Activated T-helper 2 cell treated with anti-CD3 and anti-CD28 coated beads, Interferon-gamma antibody, Interleukin-2, Interleukin-4, amounts not matched to agents 10 μg/mL and 5 μg/mL and 100 μg/mL, durations not matched to agents 14 hours and 24 hours and 36 hours (primary cell): ENCODE measurements around the gene TTC28. TPM values are rescaled to one million over a fixed set of nuclear protein-coding genes. Genes with fewer than 3 reads are reported as not detected.
"Not testable (repeated sequence)": the region's sequence is repeated elsewhere in the genome, so short reads cannot be mapped to it uniquely, and the experiment has no call there.

ENCODE experiments used
- DNase-seq: peaks from one replicate; pipeline ENCODE4 v3.0.0; 2021; ENCODE audit warnings: low spot score
- H3K27ac Mint-ChIP-seq: one replicate; pipeline ENCODE4 v1.8.0; 2021; ENCODE audit warnings: mixed read lengths
- H3K27me3 Mint-ChIP-seq: one replicate; pipeline ENCODE4 v1.8.0; 2021; ENCODE audit warnings: low read depth, mixed read lengths
- H3K36me3 Mint-ChIP-seq: one replicate; pipeline ENCODE4 v1.8.0; 2021; ENCODE audit warnings: low read depth, mixed read lengths
- H3K4me1 Mint-ChIP-seq: one replicate; pipeline ENCODE4 v1.8.0; 2021; ENCODE audit warnings: low read depth, mixed read lengths
- H3K4me3 Mint-ChIP-seq: one replicate; pipeline ENCODE4 v1.8.0; 2021; ENCODE audit warnings: low read depth, mild to moderate bottlenecking, moderate library complexity, mixed read lengths
- H3K9me3 Mint-ChIP-seq: one replicate; pipeline ENCODE4 v1.8.0; 2021; ENCODE audit warnings: mixed read lengths
- intact Hi-C: fragments of 100-400 bp; cut with micrococcal nuclease; formaldehyde crosslinking; loops from one replicate; pipeline ENCODE4 v1.15.1; 2023
- total RNA-seq: library from RNA; stranded (reverse); gene quantifications from 2 replicates; pipeline ENCODE4 v1.2.3, GENCODE V29; 2022

TTC28 gene
- total RNA-seq, 1 donor from 2014 or later: 0.82 TPM

DNA sequence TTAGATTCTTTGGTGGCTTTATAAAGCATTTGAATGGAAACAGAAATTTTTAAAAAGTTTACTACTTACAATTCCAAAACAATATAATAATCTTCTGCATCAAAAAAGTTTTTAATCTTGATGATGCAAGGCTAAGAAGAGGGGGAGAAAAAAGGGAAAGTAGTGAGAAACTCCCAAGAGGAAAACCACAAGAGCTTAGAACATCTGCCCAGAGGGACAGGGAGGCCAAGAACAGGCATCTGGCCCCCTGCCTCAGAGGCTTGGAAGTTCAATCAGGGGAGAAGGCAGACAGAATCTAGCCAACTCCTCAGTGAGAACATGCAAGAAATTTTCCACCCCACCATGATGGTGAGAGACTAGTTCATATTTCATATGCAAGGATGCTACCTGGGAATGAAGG, 23.8 kb upstream of the TTC28 start:
- H3K27ac Mint-ChIP-seq: no peak overlapping the region
- intact Hi-C loops: no loop called here
- no peak for DNase-seq
- H3K36me3 Mint-ChIP-seq: peaks cover 57% of the 10 kb centered on the region
- H3K27me3 Mint-ChIP-seq: no peaks in the 10 kb centered on the region
- H3K4me3 Mint-ChIP-seq: no peak overlapping the region
- H3K4me1 Mint-ChIP-seq: no peaks in the 10 kb centered on the region
- no peaks in the 10 kb centered on the region for H3K9me3 Mint-ChIP-seq

DNA sequence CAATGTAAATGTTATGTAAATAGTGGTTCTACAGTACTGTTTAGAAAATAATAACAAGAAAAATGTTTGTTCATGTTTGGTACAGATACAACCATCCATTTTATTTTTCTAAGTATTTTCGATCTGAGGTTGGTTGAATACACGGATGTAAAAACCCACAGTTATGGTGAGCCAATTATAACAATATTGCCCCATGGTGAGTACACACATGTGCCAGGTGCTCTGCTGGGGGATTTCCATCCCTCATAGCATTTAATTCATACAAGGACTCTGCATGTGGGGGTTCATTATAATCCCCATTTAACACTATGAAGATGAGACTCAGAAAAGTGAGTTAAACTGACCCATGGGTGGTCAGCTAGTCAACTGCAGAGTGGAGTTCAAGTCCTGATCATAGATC, 23.3 kb upstream of the TTC28 start:
- no peak overlapping the region for H3K4me3 Mint-ChIP-seq
- no peaks in the 10 kb centered on the region for H3K9me3 Mint-ChIP-seq
- H3K4me1 Mint-ChIP-seq: no peaks in the 10 kb centered on the region
- no peak for DNase-seq
- intact Hi-C loops: no loop called here
- no peaks in the 10 kb centered on the region for H3K27me3 Mint-ChIP-seq
- H3K27ac Mint-ChIP-seq: no peak overlapping the region
- peaks cover 56% of the 10 kb centered on the region for H3K36me3 Mint-ChIP-seq

DNA sequence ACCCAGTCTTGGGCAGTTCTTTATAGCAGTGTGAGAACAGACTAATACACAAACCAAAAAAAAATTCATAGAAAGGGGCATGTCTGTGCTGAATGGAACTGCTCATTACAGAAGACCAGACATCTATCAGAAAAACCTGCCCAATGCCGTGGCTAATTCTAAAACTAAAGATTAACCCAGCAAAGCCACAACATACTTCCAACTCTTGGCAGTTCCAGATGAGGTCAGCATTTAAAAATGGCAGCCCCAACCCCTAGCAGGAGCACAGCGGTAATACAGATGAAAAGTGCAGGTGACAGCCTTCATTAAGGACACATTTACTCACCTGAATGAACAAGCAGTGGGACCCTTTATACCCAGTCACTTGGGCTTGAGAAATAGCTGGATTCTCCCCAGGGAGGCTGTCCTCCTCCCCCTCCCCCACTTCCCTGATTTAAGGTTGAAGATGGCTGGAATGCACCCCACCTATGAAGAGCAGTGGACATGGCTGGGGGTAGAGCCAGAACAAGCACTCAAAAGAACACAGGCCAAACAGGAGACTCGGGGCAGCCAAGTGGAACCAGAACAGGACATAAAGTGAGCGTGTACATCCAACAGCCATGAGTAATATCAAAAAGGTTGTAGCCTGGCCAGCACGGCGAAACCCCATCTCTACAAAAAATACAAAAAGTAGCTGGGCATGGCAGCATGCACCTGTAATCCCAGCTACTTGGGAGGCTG, 13.6 kb upstream of the TTC28 start:
- H3K27ac Mint-ChIP-seq, H3K9me3 Mint-ChIP-seq, DNase-seq, H3K27me3 Mint-ChIP-seq, H3K4me1 Mint-ChIP-seq, intact Hi-C loops, H3K4me3 Mint-ChIP-seq: not testable (repeated sequence)
- peaks cover 53% of the 10 kb centered on the region for H3K36me3 Mint-ChIP-seq

DNA sequence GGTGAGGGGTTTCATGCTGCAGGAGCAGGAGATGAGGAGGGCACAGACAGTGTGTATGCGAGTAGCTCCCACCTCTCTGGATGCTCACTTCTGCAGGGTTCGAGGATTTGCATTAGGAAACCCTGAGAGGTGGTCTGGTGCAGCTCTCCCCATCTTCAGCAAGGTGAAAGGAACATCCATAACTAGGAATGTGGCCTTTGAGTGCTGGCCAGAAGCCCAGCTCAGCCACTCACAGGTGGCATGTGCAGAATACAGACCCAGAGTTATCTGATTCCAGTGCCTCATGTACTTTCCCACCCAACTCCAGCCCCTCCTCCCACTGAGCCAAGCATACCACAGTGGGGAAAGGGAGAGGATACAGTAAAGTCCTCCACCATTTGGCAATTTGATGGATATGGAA, 10.2 kb upstream of the TTC28 start:
- peaks cover 49% of the 10 kb centered on the region for H3K36me3 Mint-ChIP-seq
- H3K4me3 Mint-ChIP-seq, H3K4me1 Mint-ChIP-seq, H3K9me3 Mint-ChIP-seq, intact Hi-C loops, DNase-seq, H3K27ac Mint-ChIP-seq, H3K27me3 Mint-ChIP-seq: not testable (repeated sequence)

DNA sequence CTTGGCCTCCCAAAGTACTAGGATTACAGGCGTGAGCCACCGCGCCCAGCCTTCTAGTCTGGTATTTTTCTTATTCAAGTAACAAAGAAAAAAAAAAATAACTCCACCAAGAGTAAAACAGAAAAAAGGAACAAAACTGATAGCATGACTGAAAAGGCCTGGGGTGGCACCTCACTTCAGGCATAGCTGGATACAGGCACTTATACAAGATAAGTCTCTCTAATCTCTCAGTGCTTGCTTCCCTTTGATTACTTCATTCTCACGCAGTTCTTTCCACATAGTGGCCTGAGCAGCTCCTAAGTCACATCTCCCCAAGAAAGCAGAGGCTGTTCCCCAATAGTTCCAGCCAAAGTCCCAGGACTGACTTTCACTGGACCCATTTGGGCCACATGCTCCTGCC, 3.3 kb upstream of the TTC28 start:
- intact Hi-C loops, DNase-seq, H3K27ac Mint-ChIP-seq, H3K4me3 Mint-ChIP-seq, H3K9me3 Mint-ChIP-seq, H3K4me1 Mint-ChIP-seq: not testable (repeated sequence)
- Mint-ChIP-seq H3K36me3 (peaks cover 12% of the 10 kb centered on the region), H3K27me3 (peaks cover 41% of the 10 kb centered on the region)

DNA sequence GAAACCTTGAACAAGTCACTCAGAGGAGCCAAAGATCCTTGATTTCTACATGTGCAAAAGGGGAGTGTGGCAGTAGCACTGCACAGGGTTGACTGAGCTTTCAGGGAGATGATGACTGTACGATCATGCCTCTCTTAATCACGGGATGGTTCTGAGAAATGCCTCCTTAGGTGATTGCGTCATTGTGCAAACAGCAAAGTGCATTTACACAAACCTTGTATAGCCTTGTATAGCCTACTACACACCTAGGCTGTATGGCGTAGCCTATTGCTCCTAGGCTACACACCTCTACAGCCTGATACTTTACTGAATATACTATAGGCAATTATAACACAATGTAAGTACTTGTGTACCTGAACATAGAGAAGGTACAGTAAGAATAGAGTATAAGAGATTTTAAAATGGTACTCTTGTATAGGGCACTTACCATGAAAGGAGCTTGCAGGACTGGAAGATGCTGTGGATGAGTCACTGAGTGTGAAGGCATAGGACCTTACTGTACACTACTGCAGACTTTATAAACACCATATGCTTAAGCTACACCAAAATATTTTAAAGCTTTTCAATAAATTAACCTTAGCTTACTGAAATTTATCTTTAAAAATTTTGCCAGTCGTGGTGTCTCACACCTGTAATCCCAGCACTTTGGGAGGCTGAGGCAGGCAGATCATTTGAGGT, 1.3 kb upstream of the TTC28 start:
- H3K9me3 Mint-ChIP-seq, H3K4me1 Mint-ChIP-seq, H3K27ac Mint-ChIP-seq, H3K36me3 Mint-ChIP-seq, DNase-seq, intact Hi-C loops: not testable (repeated sequence)
- H3K27me3 Mint-ChIP-seq: peaks cover 51% of the 10 kb centered on the region
- H3K4me3 Mint-ChIP-seq: peak overlapping the region; percentile 8

DNA sequence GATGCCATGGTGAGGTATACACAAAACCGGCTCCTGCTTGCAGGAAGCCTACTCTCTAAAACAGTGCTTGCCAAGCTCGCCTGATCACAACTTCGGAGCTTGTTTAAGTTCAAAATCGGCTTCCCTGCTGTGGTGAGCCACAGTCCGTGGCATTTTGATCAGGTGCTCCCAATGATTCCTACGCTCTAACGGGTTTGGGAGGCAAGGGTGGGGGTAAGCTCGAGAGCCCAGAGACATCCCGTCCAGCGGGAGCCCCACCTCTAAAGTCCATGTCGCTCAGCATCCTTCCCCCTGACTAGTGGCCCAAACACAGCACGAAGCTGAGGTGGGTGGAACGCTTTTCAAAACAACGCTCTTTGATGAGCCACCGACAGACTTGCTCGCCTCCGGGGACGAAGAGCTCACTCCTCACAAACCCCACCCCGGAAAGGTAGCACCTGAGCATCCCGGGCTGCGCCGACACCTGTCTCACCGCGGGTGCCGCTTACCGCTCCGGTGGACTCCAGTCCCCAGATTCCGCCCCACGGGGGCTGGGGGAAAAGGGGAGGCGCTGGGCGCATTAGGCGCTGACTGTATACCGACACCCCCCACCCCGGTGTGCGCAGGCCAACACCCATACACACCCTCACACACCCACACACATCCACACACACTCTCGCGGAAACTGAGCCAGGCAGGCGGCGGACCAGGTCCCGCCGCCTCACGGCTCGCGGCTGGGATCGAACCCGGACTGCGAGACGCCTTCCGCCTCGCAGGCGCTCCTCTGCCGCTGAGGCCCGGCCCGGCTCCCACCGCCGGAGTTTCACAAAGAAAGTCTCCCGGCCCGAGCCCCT, 646 bp downstream of the TTC28 start:
- H3K9me3 Mint-ChIP-seq, H3K27ac Mint-ChIP-seq, H3K36me3 Mint-ChIP-seq, DNase-seq: not testable (repeated sequence)
- peaks cover 68% of the 10 kb centered on the region for H3K27me3 Mint-ChIP-seq
- H3K4me3 Mint-ChIP-seq: peak overlapping the region; percentile 51
- intact Hi-C loops: loop anchor here (10.0 kb wide), 1 partner anchor 146 kb away; no protein-coding TSS in a partner anchor
- H3K4me1 Mint-ChIP-seq: peaks cover 17% of the 10 kb centered on the region

DNA sequence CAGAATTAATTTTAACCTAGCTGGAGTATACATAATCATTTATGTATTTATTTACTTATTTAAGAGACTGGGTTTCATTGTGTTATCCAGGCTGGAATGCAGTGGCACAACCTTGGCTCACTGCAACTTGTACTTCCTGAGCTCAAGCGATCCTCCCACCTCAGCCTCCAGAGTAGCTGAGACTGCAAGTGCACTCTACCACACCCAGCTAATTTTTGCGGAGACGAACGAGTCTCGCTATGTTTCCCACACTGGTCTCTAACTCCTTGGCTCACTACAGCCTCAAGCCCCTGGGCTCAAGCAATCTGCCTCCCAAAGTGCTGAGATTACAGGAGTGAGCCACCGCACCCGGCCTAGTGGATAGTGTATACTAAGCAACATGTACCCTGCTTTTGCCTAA, 1.5 kb downstream of the TTC28 start:
- peaks cover 24% of the 10 kb centered on the region for H3K4me1 Mint-ChIP-seq
- not testable (repeated sequence) for H3K36me3 Mint-ChIP-seq, H3K27ac Mint-ChIP-seq, H3K9me3 Mint-ChIP-seq, H3K4me3 Mint-ChIP-seq, DNase-seq
- peaks cover 71% of the 10 kb centered on the region for H3K27me3 Mint-ChIP-seq
- intact Hi-C loops: loop anchor here (10.0 kb wide), 1 partner anchor 147 kb away; no protein-coding TSS in a partner anchor

DNA sequence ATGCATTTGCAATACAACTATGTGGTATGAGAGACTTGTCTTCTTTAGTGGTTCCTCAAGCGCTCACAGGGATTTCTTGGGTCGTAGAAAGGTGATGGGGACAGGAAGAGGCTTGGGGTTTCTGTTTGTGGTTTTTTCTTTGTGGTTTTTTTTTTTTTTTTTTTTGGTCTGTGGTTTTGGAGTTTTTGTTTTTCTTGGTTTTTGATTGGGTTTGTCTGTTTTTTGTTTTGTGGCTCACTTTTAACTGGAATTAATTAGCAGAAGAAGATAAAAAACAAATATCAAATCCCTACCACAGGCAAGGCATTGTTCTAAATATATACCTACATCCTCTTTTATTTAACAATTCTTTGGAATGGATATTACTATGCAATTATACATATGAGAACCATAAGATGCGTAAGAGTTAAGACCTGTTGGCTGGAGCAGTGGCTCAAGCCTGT, 5.5 kb downstream of the TTC28 start:
- H3K4me3 Mint-ChIP-seq: no peak overlapping the region
- H3K27ac Mint-ChIP-seq: peak overlapping the region; percentile 93
- peak; percentile 41 for DNase-seq
- intact Hi-C loops: loop anchor here (5.0 to 10.0 kb wide), 2 partner anchors 151 to 283 kb away; no protein-coding TSS in a partner anchor
- H3K27me3 Mint-ChIP-seq: peaks cover 62% of the 10 kb centered on the region
- H3K4me1 Mint-ChIP-seq: peaks cover 26% of the 10 kb centered on the region
- peaks cover 17% of the 10 kb centered on the region for H3K9me3 Mint-ChIP-seq
- H3K36me3 Mint-ChIP-seq: peaks cover 4% of the 10 kb centered on the region

DNA sequence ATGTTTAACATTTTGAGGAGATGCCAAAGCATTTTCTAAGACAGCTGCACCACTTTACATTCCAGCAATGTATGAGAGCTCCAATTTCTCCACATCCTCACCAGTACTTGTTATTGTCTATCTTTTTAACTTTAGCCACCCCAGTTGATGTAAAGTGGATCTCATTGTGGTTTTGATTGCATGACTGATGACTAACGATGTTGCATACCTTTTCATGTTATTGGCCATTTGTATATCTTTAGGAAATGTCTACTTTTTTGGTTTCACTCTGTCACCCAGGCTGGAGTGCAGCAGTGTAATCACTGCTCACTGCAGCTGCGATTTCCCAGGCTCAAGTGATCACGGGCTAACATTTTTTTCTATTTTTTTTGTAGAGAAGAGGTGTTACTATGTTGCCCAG, 8.9 kb downstream of the TTC28 start:
- peaks cover 38% of the 10 kb centered on the region for H3K27me3 Mint-ChIP-seq
- intact Hi-C loops: loop anchor here (5.0 to 10.0 kb wide), 2 partner anchors 154 to 287 kb away; no protein-coding TSS in a partner anchor
- DNase-seq: no peak
- H3K9me3 Mint-ChIP-seq: peaks cover 17% of the 10 kb centered on the region
- H3K27ac Mint-ChIP-seq: no peak overlapping the region
- H3K4me3 Mint-ChIP-seq: no peak overlapping the region
- H3K36me3 Mint-ChIP-seq: peaks cover 4% of the 10 kb centered on the region
- H3K4me1 Mint-ChIP-seq: peaks cover 23% of the 10 kb centered on the region

DNA sequence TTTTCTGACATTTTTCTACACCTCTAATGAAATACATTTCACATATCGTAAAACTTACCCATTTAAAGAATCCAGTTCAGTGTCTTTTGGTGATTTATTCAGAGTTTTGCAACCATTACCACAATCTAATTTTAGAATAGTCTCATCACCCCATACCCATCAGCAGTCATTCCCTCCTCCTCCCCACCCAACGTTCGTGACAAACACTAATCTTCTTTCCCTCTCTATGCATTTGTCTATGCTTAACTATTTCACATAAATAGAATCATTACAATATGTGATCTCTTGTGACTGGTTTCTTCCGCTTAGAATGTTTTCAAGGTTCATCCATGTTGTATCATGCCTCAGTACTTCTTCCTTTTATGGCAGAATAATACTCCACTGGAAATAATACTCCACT, 9.5 kb downstream of the TTC28 start:
- no peak for DNase-seq
- no peak overlapping the region for H3K4me3 Mint-ChIP-seq
- peaks cover 21% of the 10 kb centered on the region for H3K4me1 Mint-ChIP-seq
- H3K27me3 Mint-ChIP-seq: peaks cover 33% of the 10 kb centered on the region
- peaks cover 4% of the 10 kb centered on the region for H3K36me3 Mint-ChIP-seq
- no peak overlapping the region for H3K27ac Mint-ChIP-seq
- H3K9me3 Mint-ChIP-seq: peaks cover 17% of the 10 kb centered on the region
- intact Hi-C loops: loop anchor here (5.0 to 10.0 kb wide), 2 partner anchors 155 to 287 kb away; no protein-coding TSS in a partner anchor

DNA sequence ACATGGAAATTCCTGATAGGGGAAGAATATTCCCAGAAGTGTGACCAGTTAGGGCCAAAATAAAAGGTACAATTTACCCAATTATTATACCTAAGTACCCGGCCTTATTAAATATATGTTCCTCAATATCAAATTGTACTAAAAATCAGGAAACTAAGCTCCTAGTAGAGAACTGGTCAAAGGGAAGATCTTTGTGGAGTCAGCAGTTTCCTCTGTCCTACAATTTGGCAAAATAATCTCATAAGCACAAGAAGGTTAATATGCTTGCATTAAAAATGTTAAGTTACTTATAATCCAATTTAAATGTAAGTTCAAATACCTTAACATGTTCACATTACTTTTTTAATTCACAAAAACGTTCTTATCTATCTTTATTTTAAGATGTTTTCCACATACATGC, 10.3 kb downstream of the TTC28 start:
- intact Hi-C loops: no loop called here
- H3K4me3 Mint-ChIP-seq: no peak overlapping the region
- H3K27ac Mint-ChIP-seq: no peak overlapping the region
- peaks cover 4% of the 10 kb centered on the region for H3K36me3 Mint-ChIP-seq
- no peak for DNase-seq
- peaks cover 17% of the 10 kb centered on the region for H3K9me3 Mint-ChIP-seq
- H3K4me1 Mint-ChIP-seq: peaks cover 15% of the 10 kb centered on the region
- H3K27me3 Mint-ChIP-seq: peaks cover 28% of the 10 kb centered on the region
